ENCODE results near the gene ARID1A.

Gene ARID1A

GRCh38 chr1:26731233-26731902 is 35.6 kb downstream of the ARID1A start:
- peaks cover 17% of the 10 kb centered on the region for H3K4me1 ChIP-seq (ENCODE audit: control insufficient read depth, insufficient read depth, low read length)

GRCh38 chr1:26733392-26733791 is 37.6 kb downstream of the ARID1A start:
- Histone ChIP-seq H3K4me1 (ENCODE audit: control insufficient read depth, insufficient read depth, low read length) (no peaks in the 10 kb centered on the region), H3K27me3 (ENCODE audit: control insufficient read depth, insufficient read depth, low read length) (no peaks in the 10 kb centered on the region), H3K9me3 (ENCODE audit: control insufficient read depth, insufficient read depth, low read length) (no peaks in the 10 kb centered on the region), H3K36me3 (ENCODE audit: control insufficient read depth, insufficient read depth, low read length) (peaks cover 88% of the 10 kb centered on the region), H3K27ac (ENCODE audit: low read depth, low read length) (no peak overlapping the region), H3K9ac (ENCODE audit: low read depth, low read length) (no peak overlapping the region), H3K4me3 (ENCODE audit: low read depth, low read length) (no peak overlapping the region)

More at GRCh38 chr1:26731233-26731902, 35.6 kb downstream of the ARID1A start:
- no peak overlapping the region for H3K4me3 ChIP-seq (ENCODE audit: low read depth, low read length)
- H3K27me3 ChIP-seq (ENCODE audit: control insufficient read depth, insufficient read depth, low read length) = no peaks in the 10 kb centered on the region
- H3K9ac ChIP-seq (ENCODE audit: low read depth, low read length) = no peak overlapping the region
- peaks cover 73% of the 10 kb centered on the region for H3K36me3 ChIP-seq (ENCODE audit: control insufficient read depth, insufficient read depth, low read length)
- H3K27ac ChIP-seq (ENCODE audit: low read depth, low read length) = no peak overlapping the region
- no peaks in the 10 kb centered on the region for H3K9me3 ChIP-seq (ENCODE audit: control insufficient read depth, insufficient read depth, low read length)

- Histone ChIP-seq H3K36me3 (ENCODE audit: control insufficient read depth, insufficient read depth, low read length) (peaks cover 87% of the 10 kb centered on the region), H3K27ac (ENCODE audit: low read depth, low read length) (no peak overlapping the region), H3K9ac (ENCODE audit: low read depth, low read length) (no peak overlapping the region), H3K9me3 (ENCODE audit: control insufficient read depth, insufficient read depth, low read length) (no peaks in the 10 kb centered on the region), H3K4me3 (ENCODE audit: low read depth, low read length) (no peak overlapping the region), H3K27me3 (ENCODE audit: control insufficient read depth, insufficient read depth, low read length) (no peaks in the 10 kb centered on the region), H3K4me1 (ENCODE audit: control insufficient read depth, insufficient read depth, low read length) (no peaks in the 10 kb centered on the region)
These were observed 38.2 kb downstream of the ARID1A start for GRCh38 chr1:26733982-26734381.

- H3K36me3 ChIP-seq (ENCODE audit: control insufficient read depth, insufficient read depth, low read length) = peaks cover 87% of the 10 kb centered on the region
- H3K4me3 ChIP-seq (ENCODE audit: low read depth, low read length) = no peak overlapping the region
These were observed 38.8 kb downstream of the ARID1A start for GRCh38 chr1:26734501-26735058.

GRCh38 chr1:26739329-26739914 is 43.6 kb downstream of the ARID1A start:
- Histone ChIP-seq H3K27me3 (ENCODE audit: control insufficient read depth, insufficient read depth, low read length) (no peaks in the 10 kb centered on the region), H3K36me3 (ENCODE audit: control insufficient read depth, insufficient read depth, low read length) (peaks cover 83% of the 10 kb centered on the region), H3K4me3 (ENCODE audit: low read depth, low read length) (no peak overlapping the region), H3K9me3 (ENCODE audit: control insufficient read depth, insufficient read depth, low read length) (no peaks in the 10 kb centered on the region), H3K4me1 (ENCODE audit: control insufficient read depth, insufficient read depth, low read length) (no peaks in the 10 kb centered on the region), H3K27ac (ENCODE audit: low read depth, low read length) (no peak overlapping the region), H3K9ac (ENCODE audit: low read depth, low read length) (no peak overlapping the region)

More at GRCh38 chr1:26734501-26735058, 38.8 kb downstream of the ARID1A start:
- Histone ChIP-seq H3K27me3 (ENCODE audit: control insufficient read depth, insufficient read depth, low read length) (no peaks in the 10 kb centered on the region), H3K9me3 (ENCODE audit: control insufficient read depth, insufficient read depth, low read length) (no peaks in the 10 kb centered on the region), H3K4me1 (ENCODE audit: control insufficient read depth, insufficient read depth, low read length) (no peaks in the 10 kb centered on the region), H3K27ac (ENCODE audit: low read depth, low read length) (no peak overlapping the region), H3K9ac (ENCODE audit: low read depth, low read length) (no peak overlapping the region)

- Histone ChIP-seq H3K9me3 (ENCODE audit: control insufficient read depth, insufficient read depth, low read length) (no peaks in the 10 kb centered on the region), H3K27me3 (ENCODE audit: control insufficient read depth, insufficient read depth, low read length) (no peaks in the 10 kb centered on the region), H3K36me3 (ENCODE audit: control insufficient read depth, insufficient read depth, low read length) (peaks cover 84% of the 10 kb centered on the region), H3K4me3 (ENCODE audit: low read depth, low read length) (no peak overlapping the region), H3K4me1 (ENCODE audit: control insufficient read depth, insufficient read depth, low read length) (no peaks in the 10 kb centered on the region), H3K27ac (ENCODE audit: low read depth, low read length) (no peak overlapping the region), H3K9ac (ENCODE audit: low read depth, low read length) (no peak overlapping the region)
These were observed 44.3 kb downstream of the ARID1A start for GRCh38 chr1:26740023-26740634.

GRCh38 chr1:26740952-26741351 is 45.1 kb downstream of the ARID1A start:
- Histone ChIP-seq H3K4me1 (ENCODE audit: control insufficient read depth, insufficient read depth, low read length) (no peaks in the 10 kb centered on the region), H3K36me3 (ENCODE audit: control insufficient read depth, insufficient read depth, low read length) (peaks cover 84% of the 10 kb centered on the region), H3K4me3 (ENCODE audit: low read depth, low read length) (no peak overlapping the region), H3K9ac (ENCODE audit: low read depth, low read length) (no peak overlapping the region), H3K27ac (ENCODE audit: low read depth, low read length) (no peak overlapping the region), H3K27me3 (ENCODE audit: control insufficient read depth, insufficient read depth, low read length) (no peaks in the 10 kb centered on the region), H3K9me3 (ENCODE audit: control insufficient read depth, insufficient read depth, low read length) (no peaks in the 10 kb centered on the region)

GRCh38 chr1:26743426-26744059 is 47.7 kb downstream of the ARID1A start:
- Histone ChIP-seq H3K9ac (ENCODE audit: low read depth, low read length) (no peak overlapping the region), H3K4me1 (ENCODE audit: control insufficient read depth, insufficient read depth, low read length) (no peaks in the 10 kb centered on the region), H3K36me3 (ENCODE audit: control insufficient read depth, insufficient read depth, low read length) (peaks cover 90% of the 10 kb centered on the region), H3K4me3 (ENCODE audit: low read depth, low read length) (no peak overlapping the region), H3K27ac (ENCODE audit: low read depth, low read length) (no peak overlapping the region), H3K9me3 (ENCODE audit: control insufficient read depth, insufficient read depth, low read length) (no peaks in the 10 kb centered on the region), H3K27me3 (ENCODE audit: control insufficient read depth, insufficient read depth, low read length) (no peaks in the 10 kb centered on the region)

GRCh38 chr1:26744075-26744959 is 48.5 kb downstream of the ARID1A start:
- no peaks in the 10 kb centered on the region for H3K9me3 ChIP-seq (ENCODE audit: control insufficient read depth, insufficient read depth, low read length)
- H3K27me3 ChIP-seq (ENCODE audit: control insufficient read depth, insufficient read depth, low read length) = no peaks in the 10 kb centered on the region
- H3K27ac ChIP-seq (ENCODE audit: low read depth, low read length) = peak overlapping the region; percentile 46
- no peak overlapping the region for H3K9ac ChIP-seq (ENCODE audit: low read depth, low read length)
- H3K36me3 ChIP-seq (ENCODE audit: control insufficient read depth, insufficient read depth, low read length) = peaks cover 91% of the 10 kb centered on the region
- H3K4me3 ChIP-seq (ENCODE audit: low read depth, low read length) = no peak overlapping the region
- H3K4me1 ChIP-seq (ENCODE audit: control insufficient read depth, insufficient read depth, low read length) = no peaks in the 10 kb centered on the region

GRCh38 chr1:26745191-26745590 is 49.4 kb downstream of the ARID1A start:
- Histone ChIP-seq H3K4me1 (ENCODE audit: control insufficient read depth, insufficient read depth, low read length) (no peaks in the 10 kb centered on the region), H3K27ac (ENCODE audit: low read depth, low read length) (no peak overlapping the region), H3K9ac (ENCODE audit: low read depth, low read length) (no peak overlapping the region), H3K36me3 (ENCODE audit: control insufficient read depth, insufficient read depth, low read length) (peaks cover 91% of the 10 kb centered on the region), H3K27me3 (ENCODE audit: control insufficient read depth, insufficient read depth, low read length) (no peaks in the 10 kb centered on the region), H3K4me3 (ENCODE audit: low read depth, low read length) (no peak overlapping the region), H3K9me3 (ENCODE audit: control insufficient read depth, insufficient read depth, low read length) (no peaks in the 10 kb centered on the region)
